Measurements from ENCODE around the gene IFI27L1.

The IFI27L1 gene

GRCh38 chr14:94077111-94077821 lies 3.8 kb upstream of the IFI27L1 start:
- FAIRE-seq, result no peak
- no peak for DNase-seq (ENCODE audit: extremely low spot score, insufficient read length, low read depth)

GRCh38 chr14:94077823-94078222 lies 3.3 kb upstream of the IFI27L1 start:
- FAIRE-seq, result no peak
- no peak for DNase-seq (ENCODE audit: extremely low spot score, insufficient read length, low read depth)

DNA sequence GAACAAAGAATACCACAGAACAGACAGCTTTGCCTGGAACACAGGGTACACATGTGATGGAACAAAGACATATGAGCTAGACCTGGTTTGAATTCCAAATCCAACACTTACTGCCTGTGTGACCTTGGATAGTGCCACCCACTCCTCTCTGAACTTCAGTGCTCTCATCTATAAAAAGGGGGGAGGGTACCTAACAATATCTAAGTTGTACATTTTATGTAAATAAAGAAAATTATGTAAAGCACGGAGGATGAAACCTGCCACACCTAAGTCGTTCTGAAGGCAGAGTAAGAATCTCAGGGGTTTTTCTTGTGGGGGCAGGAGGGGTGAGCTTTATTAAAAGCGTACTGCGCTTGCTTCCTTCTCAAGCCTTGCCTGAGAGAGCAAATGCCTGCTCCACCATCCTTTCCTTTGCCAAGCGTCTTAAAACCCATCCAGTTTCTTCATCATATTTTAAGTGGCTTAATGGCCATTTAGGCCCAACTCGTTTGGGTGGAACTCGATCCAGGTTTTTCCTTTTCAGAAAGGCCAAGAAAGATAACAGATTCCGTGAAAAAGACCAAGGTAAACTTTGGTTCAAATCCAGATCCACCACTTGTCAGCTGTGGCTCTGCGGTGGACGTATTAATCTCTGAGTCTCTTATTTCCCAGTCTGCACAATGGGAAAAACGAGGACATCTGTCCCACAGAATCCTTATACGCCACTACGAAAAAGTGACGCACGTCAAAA lies 1.1 kb upstream of the IFI27L1 start:
- no peak for DNase-seq (ENCODE audit: extremely low spot score, insufficient read length, low read depth)
- no peak for FAIRE-seq

GRCh38 chr14:94081386-94081820 lies 293 bp downstream of the IFI27L1 start:
- DNase-seq (ENCODE audit: extremely low spot score, insufficient read length, low read depth) (no peak), FAIRE-seq (no peak)

DNA sequence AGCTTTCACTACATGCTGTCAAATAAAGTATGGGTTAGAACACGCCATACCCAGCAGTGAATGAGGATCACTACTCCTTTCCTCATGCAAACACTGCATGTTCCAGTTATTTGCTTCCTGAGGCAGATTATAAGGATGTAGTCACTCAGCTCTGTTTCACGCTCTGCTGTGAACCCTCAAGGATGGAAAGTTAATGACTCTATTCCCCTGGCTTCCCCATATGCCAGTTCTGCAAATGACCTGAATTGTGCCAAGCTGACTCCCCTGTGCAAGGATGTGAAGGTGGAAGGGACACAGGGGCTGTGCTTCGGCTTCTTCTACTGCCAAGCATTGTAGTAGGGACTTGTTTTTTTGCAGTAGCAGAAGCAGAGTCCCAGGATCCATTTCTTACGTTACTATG lies 6.8 kb downstream of the IFI27L1 start:
- DNase-seq (ENCODE audit: extremely low spot score, insufficient read length, low read depth), result no peak
- FAIRE-seq, result no peak

- DNase-seq (ENCODE audit: extremely low spot score, insufficient read length, low read depth), result no peak
Measured at GRCh38 chr14:94088516-94088915, 7.4 kb downstream of the IFI27L1 start.

DNA sequence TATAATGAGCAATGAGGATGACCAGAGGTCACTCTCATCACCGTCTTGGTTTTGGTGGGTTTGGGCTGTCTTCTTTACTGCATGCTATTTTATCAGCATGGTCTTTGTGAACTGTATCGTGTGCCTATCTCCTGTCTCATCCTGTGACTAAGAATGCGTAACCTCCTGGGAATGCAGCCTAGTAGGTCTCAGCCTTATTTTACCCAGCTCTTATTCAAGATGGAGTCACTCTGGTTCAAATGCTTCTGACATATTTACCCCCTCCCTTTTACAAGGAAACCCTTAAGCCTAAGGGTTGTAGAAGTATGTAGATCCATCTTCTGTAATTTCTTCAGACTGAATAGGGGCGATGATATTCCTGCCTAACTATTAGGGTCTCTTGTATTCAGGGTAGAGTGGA lies 8.4 kb downstream of the IFI27L1 start:
- FAIRE-seq (no peak), DNase-seq (ENCODE audit: extremely low spot score, insufficient read length, low read depth) (no peak)

More at GRCh38 chr14:94088516-94088915, 7.4 kb downstream of the IFI27L1 start:
- no peak for FAIRE-seq

- DNase-seq (ENCODE audit: extremely low spot score, insufficient read length, low read depth) (no peak), FAIRE-seq (no peak)
Measured at GRCh38 chr14:94093418-94093817, 12.3 kb downstream of the IFI27L1 start.

DNA sequence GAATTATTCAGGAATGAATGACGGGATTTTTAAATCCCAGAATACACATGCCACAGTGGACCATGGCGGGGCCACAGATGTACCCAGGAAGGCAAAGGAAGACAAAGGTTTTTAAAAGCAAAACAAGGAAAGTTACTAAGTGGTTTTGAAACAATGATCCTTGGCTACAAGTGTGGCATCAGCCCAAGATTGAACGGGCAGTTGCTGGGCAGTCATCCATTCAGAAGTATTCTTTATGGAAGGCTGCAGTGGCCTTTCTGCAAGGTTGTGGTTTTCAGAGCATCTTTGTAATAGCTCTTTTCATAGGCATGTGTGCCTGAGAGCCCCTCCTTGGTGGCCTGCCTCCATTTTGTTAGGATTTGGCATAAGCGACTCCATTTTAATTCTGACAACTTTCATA lies 16.0 kb downstream of the IFI27L1 start:
- no peak for DNase-seq (ENCODE audit: extremely low spot score, insufficient read length, low read depth)
- no peak for FAIRE-seq

GRCh38 chr14:94098326-94098992 lies 17.3 kb downstream of the IFI27L1 start:
- no peak for DNase-seq (ENCODE audit: extremely low spot score, insufficient read length, low read depth)
- FAIRE-seq, result no peak

DNA sequence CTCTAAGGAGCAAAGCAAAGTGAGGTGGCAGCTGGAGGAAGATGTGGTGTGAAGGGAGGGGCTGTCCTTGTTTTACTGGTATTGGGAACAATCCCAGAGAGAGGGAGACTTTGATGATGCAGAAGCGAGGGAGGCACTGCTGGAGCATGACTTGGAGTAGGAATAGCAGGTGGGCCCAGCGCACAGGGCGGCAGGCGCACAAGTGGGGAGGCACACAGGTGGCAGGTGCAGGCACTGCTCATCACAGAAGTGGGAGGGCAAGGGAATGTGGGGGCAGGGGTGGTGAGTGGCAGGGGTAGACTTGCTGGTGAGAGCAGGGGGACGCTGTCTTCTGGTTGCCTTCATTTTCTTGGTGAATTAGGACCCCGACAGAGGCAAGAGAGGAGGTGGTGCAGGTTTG lies 17.9 kb downstream of the IFI27L1 start:
- no peak for DNase-seq (ENCODE audit: extremely low spot score, insufficient read length, low read depth)

GRCh38 chr14:94100847-94101246 lies 19.7 kb downstream of the IFI27L1 start:
- no peak for DNase-seq (ENCODE audit: extremely low spot score, insufficient read length, low read depth)
- FAIRE-seq, result no peak

More for the DNA sequence above, 17.9 kb downstream of the IFI27L1 start:
- no peak for FAIRE-seq

- FAIRE-seq, result no peak
Measured at GRCh38 chr14:94101748-94102147, 20.6 kb downstream of the IFI27L1 start.

GRCh38 chr14:94102768-94103482 lies 21.8 kb downstream of the IFI27L1 start:
- no peak for FAIRE-seq
- DNase-seq (ENCODE audit: extremely low spot score, insufficient read length, low read depth), result no peak

More at GRCh38 chr14:94101748-94102147, 20.6 kb downstream of the IFI27L1 start:
- DNase-seq (ENCODE audit: extremely low spot score, insufficient read length, low read depth), result no peak

DNA sequence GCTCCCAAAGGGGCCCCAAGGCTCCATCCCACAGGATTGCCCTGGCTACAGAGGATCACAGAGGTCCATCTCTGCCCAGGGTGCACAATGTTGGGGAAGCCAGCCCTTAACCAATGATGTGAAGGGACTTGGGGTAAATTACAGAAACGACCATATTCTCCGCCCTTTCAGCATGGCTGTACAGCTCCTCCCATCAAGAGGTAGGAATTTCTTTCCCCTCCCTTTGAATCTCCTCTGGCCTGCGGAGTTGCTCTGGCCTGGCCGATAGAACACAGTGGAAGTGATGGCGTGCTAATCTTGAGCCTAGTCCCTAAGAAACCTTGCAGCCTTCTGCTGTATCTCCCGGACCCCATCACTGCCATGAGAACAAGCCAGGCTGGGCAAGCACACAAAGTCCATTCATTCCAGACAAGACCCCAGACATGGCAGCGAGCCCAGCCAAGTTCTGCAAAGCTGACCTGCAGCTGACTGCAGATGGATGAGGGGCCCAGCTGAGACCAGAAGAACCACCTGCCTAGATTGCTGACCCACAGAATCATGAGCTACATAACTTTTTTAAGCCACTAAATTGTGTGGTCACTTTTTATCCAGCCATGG lies 22.5 kb downstream of the IFI27L1 start:
- FAIRE-seq (no peak), DNase-seq (ENCODE audit: extremely low spot score, insufficient read length, low read depth) (no peak)

- FAIRE-seq (no peak), DNase-seq (ENCODE audit: extremely low spot score, insufficient read length, low read depth) (no peak)
Measured at GRCh38 chr14:94104731-94105130, 23.6 kb downstream of the IFI27L1 start.

GRCh38 chr14:94109915-94110250 lies 28.8 kb downstream of the IFI27L1 start:
- no peak for DNase-seq (ENCODE audit: extremely low spot score, insufficient read length, low read depth)
- no peak for FAIRE-seq

- FAIRE-seq (no peak), DNase-seq (ENCODE audit: extremely low spot score, insufficient read length, low read depth) (no peak)
Measured at GRCh38 chr14:94110552-94111181, 29.6 kb downstream of the IFI27L1 start, which contains the start of gene IFI27. TSS of gene IFI27 (plus strand) at chr14:94110736.

- no peak for FAIRE-seq
- no peak for DNase-seq (ENCODE audit: extremely low spot score, insufficient read length, low read depth)
Measured at GRCh38 chr14:94111276-94112095, 30.4 kb downstream of the IFI27L1 start.

Data from GM18507 (cell line).